Endometrial microvascular endothelial cells (primary cell): ENCODE results near the gene THADA. TPM values are rescaled to one million over a fixed set of nuclear protein-coding genes. Genes with fewer than 3 reads are reported as not detected.

Experiments
- in situ Hi-C: cut with HindIII; loops from 2 replicates; pipeline ENCODE4 v1.10.0; 2017; ENCODE audit warnings: low sequenced_read_pairs, low pct_unique_long_range_greater_than_20kb; ENCODE audit errors: inconsistent ontology term
- total RNA-seq: library from RNA; depleted of rRNA; stranded (reverse); fragments of >200 nt; gene quantifications from one replicate; pipeline ENCODE4 v1.2.3, GENCODE V29; 2015; ENCODE audit errors: inconsistent ontology term

Gene THADA
- total RNA-seq, 1 donor from 2014 or later = 24.1 TPM

DNA sequence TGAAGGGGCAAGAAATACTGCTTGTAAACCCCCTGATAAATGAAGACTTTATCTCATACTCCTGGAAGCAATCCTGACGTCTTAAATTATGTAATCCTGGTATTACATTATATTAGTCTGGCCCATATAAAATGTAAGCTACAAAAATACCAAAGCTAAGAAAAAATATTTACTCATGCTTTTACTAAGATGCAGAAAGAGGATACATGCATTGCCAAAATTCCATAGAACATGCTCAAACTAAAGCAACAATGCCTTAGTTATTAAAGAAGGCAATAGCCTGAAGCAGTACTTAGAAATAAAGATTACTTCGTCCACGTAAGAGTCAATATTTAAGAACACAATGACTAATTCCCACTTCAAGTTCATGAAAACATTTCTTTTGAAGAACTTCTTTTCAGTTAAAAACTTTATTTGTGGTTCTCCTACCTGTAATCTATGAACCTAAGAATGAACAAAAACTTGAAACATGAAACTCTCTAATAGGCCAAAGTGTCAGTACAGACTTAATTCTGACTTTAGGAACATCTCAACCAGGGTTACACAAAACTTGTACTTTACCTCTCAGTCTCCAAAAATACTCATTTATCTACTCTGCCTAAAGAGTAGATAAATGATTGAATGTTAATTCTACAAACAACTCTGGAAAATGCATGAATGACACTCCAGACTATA, 117.3 kb downstream of the THADA start:
- in situ Hi-C loops = no loop called here

DNA sequence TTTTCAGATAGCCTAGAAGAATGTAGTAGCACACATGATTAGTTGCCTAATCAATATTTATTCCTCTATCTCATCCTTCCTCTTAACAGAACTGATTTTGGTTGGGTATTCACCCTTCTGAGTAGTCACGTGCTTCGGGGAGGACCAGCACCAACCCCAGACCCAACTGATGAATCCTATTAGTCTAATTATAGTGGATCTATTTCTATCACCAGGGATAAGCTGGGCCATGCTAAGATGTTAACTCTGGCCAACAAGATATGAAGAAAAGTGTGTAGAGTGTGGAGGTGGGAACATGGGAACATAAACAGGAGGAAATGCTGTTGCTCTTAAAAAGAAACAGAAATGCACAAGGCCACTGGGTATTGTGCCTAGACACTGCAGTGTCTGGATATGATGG, 119.9 kb downstream of the THADA start:
- in situ Hi-C loops = no loop called here

DNA sequence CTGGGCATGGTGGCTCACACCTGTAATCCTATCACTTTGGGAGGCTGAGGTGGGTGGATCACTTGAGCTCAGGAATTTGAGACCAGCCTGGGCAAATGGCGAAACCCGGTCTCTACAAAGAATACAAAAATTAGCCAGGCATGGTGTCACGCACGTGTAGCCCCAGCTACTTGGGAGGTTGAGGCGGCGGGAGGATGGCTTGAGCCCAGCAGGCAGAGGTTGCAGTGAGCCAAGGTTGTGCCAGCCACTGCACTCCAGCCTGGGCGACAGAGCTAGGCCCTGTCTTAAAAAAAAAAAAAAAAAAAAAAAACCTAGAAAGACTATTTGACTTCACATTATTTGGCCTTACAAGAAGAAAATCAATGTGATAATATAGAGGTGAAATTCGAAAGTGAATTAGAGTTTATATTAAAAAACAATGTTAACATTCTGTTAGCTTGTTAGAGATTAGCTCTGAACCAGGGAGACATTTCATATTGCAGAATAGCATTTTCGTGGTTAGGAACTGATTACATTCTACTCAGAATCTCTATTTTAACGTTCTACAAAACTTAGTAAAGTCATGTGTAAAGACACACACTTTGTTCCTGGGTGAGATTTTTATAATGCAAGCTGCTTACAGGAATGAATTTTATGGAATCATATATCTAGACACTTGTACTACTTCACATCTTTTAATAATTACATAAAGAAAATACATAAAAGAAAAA, 120.5 kb downstream of the THADA start:
- in situ Hi-C loops = no loop called here

DNA sequence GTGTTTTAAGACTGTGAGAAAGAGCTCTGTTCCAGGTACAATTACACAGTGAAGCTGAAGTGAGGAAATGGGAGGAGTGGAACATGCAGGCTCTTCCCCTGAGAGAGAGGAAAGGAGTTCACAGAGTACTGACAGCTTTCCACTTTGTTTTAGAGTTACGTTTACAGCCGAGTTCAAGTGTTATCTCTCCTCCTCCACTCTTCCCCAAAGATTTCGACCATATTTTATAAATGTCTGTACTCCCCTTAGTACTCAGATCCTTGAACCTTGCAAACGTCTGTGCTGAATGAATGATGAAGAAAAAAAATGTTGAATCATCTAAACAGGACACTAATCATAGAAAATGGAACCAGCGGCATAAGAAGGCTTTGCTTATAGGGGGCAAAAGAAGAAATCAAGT, 121.6 kb downstream of the THADA start:
- in situ Hi-C loops = no loop called here

DNA sequence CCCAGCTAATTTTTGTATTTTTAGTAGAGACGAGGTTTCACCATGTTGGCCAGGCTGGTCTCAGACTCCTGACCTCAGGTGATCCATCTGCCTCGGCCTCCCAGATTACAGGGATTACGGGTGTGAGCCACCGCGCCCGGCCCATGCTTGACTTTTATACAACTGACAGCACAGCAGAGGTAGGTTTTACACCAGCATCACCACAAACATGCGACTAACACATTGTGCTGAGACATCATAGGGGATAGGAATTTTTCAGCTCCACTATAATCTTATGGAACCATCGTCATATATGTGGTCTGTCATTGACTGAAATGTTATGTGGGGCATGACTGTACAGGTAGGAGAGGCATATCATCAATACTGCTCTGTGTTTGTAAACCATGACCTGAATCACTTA, 122.1 kb downstream of the THADA start:
- in situ Hi-C loops = no loop called here

DNA sequence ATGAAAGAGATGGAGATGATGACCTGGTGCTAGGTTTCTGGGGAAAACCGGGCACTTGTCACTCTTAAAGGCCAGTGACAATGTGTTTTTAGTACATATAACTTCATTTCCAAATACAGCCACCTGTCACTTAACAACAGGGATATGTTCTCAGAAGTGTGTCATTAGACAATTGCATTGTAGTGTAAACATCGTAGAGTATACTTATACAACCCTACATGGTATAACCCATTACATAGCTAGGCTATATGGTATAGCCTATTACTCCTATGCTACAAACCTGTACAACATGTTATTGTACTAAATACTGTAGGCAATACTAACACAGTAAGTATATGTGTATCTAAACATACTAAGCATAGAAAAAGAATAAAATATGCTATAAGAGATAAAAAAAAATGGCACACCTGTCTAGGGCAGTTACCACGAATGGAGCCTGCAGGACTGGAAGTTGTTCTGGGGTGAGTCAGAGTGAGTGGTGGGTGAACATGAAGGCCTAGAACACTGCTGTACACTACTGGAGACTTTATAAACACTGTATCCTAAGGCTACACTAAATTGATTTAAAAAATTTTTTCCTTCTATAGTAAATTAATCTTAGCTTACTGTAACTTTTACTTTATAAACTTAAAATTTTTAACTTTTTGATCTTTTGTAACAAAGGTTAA, 123.2 kb downstream of the THADA start:
- in situ Hi-C loops = no loop called here

DNA sequence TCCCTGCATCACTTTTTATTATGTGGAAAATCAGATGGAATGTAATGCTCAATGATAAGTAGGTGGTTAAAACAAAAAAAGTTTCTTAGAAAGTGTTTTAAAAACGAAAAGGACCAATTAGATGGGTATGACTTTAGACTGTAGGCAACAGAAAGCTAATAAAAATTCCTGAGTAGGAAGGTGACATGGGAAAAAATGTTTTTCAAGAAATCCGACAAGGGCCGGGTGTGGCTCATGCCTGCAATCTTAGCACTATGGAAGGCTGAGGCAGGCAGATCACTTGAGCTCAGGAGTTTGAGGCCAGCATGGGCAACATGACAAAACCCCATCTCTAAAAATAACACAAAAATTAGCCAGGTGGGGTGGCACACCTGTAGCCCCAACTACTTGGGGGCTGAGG, 126.1 kb downstream of the THADA start:
- in situ Hi-C loops = no loop called here

DNA sequence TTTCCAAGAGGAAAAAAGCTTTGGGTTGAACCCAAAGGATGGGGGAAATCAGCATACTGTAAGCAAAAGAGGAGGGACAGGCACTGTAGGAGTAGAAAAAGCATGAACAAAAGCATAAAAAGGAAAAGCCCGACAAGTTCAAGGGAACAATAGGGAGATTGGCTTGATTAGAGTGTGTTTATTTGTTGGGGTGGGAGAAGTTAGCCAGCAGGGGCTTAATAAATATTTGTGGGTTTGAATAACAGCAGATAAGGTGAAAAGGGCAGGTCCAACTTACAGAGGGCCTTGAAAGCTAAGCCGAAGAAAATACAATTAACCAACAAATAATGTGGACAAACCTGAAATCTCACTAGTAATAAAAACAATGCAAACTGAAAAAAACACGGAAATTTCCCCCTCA, 126.7 kb downstream of the THADA start:
- in situ Hi-C loops = no loop called here

DNA sequence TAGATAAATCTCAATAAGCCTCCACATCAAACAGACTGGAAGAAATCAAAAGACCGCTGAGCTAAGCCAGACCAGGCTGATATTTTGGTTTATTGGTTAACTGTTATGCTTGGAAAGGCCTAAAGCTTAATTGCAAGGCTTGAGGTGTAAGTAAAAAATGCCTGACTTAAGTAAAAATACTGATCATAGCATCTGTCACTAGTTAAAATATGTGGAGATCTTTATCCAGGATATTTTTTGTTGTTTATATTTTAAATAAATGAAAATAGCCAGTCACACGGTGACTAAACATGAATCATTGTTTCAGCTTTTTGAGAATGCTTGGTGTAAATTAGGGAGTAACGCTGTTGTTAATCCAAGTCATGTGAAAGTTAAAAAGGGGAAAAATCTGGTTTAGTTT, 127.9 kb downstream of the THADA start:
- in situ Hi-C loops = no loop called here

DNA sequence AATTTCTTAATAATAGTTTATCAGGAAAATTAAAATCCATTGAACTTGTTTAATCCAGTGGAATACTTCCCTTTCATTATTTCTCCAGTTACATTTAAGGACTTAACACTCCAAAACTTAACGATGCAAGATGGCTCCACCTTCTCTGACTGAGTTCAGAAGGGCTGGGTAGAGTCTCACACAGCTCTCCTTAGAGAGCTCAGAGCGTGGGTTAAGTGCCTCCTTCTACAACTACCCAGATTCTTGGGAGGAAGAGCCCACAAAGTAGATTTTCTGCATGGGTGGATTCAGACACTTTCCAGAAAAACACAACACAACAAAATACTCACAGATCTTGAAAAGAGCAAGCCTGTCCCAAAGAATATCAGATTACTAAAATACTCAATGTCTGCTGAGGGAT, 130.6 kb downstream of the THADA start:
- in situ Hi-C loops = no loop called here

DNA sequence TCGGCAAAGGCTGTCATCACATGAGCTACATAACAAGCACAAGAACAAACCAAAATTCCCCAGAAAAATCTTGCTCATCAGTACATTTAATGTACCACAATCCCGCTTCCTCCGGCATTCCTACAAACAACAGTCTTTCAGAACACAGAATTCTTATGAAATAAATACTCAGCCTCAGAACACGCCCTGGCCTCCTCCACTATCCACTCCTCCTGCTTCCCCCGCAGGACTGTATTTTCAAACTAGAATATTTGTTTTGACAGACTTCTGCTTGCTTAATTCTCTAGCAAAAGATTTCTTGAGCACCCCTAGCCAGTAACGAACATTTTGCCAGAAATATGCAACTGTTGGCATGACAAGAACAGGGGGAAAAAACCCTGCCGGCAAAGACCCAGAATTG, 131.2 kb downstream of the THADA start:
- in situ Hi-C loops = no loop called here

DNA sequence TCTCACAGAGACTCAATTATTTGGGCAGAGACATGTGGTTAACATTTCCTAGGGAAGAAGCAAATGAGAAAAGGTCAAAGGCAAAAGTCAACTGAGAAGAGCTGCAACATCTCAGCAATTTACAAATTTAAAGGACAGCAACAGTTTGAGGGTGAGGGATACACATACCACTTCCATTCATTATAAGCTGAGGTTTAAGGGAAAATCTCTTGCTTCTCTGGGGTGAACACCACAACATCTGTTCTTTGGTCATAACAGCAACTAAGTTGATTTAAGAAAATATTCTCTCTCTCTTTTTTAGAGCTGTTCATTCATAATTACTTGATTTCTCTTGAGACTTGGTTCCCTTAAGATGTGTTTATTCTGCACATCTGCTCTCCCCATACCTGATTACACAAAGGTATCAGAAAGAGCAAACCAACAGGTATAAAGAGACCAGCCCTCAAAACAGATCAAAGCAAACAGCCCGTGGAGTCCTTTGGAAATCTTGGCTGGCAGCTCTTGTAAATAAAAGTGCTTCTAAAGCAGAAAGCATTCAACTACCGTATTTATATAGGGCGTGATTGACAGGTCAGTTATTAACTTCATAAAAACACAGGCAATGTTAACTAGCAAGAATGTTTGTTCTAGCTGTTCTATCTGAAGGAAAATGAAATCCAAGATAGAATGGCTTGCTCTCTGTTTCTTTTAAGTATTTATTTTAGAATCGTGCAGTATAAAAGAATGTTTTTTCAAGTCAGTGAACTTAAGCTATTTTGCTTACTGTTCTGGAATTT, 132.8 kb downstream of the THADA start:
- in situ Hi-C loops = no loop called here

DNA sequence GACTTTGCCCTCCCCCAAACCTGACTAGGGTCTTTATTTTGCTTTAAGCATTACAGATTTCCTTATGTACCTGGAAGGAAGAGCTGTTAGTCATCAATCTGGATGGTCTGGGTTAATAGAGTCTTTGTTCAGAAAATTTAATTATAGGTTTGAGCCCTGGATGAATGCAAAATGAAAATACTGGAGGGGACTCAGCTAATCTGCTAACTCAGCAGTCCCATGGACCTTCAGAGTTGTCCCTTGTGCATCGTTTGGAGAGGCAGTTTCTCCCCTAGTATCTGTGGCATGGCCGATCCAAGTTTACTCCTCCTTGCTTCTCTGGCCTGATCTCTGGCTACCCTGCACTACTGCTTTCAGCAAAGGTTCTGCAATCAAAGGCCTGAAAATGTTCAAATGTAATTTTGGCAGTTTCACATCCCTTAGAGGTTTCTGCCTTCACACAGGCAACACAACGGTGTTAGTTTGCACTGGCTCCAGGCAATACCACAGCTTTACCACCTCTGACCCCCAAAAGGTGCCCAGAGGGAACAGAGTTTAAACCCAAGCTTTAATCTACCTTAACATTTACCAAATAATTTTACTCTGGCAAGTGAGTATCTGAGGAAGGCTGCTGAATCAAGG, 134.3 kb downstream of the THADA start:
- in situ Hi-C loops = no loop called here

DNA sequence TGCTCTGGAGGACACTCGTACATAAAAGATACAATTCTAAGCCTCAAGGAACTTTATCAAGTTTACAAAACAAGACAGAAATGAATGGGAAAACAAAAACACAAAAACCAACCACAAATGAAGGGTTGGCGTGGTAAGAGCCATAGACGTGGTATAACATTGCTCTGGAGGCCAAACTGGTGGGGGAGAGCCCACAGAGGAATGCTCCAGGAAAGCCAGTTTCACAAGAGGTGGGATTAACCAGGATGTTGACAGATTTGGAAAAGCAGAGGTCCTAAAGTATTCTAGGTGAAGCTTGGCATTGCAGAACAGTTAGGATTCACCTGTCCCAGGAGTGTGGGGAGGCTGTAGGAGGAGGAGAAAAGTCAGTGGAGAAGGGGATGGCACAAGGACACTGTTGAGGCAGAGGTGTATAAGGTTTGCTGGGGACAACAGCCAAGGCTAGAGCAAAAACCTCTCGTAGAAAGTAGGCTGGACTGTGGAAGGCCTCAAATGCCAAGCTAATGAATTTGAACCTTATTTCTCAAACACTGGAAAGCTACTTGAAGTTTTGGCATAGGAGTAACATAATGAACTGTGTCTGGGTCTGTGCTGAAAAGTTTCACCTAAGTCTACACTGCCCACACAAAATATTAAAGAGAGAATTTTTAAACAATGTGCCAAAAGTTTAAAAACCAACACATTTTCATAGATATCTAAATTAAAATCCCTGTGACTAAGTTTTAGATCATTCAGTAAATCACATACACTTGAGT, 135.1 kb downstream of the THADA start:
- in situ Hi-C loops = no loop called here

DNA sequence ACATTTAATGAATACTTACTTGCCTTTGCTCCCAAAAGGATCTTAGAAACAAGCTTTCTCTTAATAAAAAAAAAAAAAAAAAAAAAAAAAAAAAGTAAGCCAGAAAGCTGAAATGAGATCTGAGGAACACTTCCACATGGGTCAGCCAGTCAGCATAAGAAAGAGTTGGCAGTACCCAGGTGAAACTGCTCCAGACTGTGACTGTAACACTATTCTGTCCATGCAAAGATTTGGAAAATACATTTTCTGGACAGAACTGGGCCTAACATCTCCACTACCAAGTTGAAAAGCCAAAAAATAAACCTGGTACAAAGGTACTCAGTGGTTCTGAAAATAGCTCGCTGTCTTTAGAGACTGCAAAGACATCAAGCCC, 135.7 kb downstream of the THADA start:
- in situ Hi-C loops = no loop called here

DNA sequence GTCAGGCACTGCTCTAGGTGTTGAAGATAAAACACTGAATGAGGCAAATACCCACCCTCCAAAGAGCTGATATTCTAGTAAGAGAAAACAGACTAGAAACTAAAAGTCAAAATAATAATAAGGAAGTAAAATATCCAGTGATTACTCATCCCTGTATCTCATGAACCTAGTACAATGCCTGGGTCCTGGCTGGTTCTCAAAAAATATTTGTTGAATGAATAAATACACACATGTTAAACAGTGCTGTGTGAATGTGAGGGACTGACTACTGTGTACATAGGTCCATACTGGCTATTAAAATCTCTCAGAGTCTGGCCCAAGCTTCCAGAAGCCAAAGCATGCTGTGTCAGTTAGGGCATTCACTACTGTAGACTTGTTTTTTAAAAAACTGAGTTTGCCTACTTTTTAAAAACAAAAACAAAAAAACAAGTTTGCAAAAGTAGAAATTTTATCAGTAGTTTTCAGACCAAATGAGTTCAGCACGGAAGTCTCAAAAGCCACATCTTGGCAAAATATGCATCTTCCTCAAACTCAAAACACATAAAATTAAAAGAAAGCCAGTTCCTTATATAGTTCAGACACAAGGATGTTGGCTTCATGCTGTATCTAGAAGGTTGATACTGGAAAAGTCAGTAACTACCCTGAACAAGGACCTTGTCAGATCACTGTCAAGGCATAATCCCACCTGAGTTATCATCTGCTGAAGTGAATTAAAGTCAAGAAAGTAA, 136.2 kb downstream of the THADA start:
- in situ Hi-C loops = no loop called here

DNA sequence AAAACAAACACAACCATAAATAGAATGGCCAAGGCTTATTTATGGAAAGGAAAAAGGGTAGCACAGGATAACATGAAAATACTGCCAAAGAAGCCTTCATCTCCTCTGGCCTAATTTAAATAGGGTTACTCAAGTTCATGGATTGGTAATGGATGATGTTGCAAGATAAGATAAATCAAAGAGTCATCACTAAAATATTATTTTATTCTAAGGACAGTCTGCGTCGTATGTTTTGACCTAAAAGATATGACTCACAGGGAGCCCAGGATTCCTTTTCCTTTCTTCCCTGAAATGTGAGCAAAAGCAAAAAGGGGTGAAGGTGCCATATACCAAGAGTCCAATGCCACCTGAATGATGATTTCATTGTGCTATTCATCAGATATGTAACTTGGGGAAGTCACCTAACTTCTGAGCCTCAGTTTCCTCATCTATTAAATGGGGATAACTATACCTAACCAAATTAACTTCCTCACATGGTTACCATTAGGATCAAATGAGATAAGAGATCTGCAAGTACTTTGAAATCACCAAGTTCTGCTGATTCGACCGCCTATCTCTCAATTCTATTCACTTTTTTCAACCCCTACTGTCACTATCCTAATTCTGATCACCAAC, 137.7 kb downstream of the THADA start:
- in situ Hi-C loops = no loop called here
